Erythroblast (primary cell): ENCODE measurements around the gene ZMIZ1.
A peak's percentile ranks its signal among the peaks of the same experiment; 100 is the strongest.

Experiments used
- DNase-seq, 2 experiments: peaks; one replicate each; lab custom pipeline; 2025; lab: John Stamatoyannopoulos, UW
- GATA1 ChIP-seq: IDR thresholded peaks from 2 replicates; pipeline ENCODE4 v1.6.1; 2011; ENCODE audit warnings: low read depth, mild to moderate bottlenecking, control low read depth, low read length, moderate library complexity
- POLR2A ChIP-seq: IDR thresholded peaks from 2 replicates; pipeline ENCODE4 v1.6.1; 2011; ENCODE audit warnings: mild to moderate bottlenecking, low read length

ZMIZ1 gene

DNA sequence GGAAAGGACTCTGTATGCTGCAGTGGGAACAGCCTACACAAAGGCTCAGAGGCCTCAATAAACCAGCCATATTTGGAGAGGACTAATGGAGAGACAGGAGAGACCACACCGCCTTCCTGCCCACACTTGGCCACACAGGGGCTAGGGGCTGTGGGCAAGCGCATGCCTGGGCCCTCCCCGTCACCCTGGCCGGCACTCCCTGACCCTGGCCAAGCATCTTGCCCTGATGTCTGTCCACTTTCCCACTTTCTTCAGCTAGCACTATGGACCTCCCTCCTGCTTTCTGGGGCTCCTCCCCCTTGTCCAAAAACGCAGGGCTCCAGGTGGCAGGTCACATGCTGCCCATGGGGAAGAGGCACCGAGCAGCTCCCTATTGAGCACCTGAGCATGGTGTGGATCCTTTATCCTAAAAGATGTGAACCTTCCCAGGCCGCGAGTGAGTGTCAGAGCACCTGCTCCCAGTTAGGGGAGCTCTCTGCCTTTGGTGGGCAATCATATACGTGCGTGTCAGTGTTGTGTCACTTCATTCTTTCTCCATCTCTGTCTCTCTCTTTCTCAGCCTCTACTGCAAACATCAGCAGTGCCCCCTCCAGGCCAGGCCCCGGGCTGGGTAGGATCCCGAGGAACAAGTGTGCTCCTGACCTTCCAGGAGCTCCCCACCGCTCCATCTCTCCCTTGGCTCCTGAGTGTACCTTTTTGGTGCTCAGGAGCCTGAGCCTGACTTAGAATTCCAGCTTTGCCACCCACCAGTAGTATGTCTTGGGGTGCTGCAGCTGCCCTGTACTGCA lies 74.0 kb downstream of the ZMIZ1 start:
- no peak for DNase-seq
- TF ChIP-seq POLR2A (no peak), GATA1 (no peak)

DNA sequence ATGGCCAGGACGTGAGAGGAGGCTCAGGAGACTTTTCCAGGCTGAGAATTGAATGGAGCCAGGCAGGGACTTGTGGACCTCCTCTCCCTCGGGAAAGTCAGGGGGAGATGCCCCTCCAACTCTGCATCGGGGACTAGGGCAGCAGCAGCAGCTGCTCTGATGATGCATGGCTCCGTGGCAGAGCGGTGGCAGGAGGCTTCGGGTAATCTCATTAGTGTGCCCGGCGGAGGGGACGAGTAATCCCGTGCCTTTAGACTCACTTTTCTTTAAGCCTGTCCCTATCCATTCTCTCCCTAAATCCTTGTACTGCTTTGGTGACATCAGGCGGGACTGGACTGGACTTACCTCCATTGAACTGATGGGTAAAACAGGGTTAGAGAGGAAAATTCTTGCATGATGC lies 75.1 kb downstream of the ZMIZ1 start:
- no peak for DNase-seq
- TF ChIP-seq GATA1 (no peak), POLR2A (no peak)

- no peak for DNase-seq
These were observed 75.8 kb downstream of the ZMIZ1 start for GRCh38 chr10:79144351-79145173.

DNA sequence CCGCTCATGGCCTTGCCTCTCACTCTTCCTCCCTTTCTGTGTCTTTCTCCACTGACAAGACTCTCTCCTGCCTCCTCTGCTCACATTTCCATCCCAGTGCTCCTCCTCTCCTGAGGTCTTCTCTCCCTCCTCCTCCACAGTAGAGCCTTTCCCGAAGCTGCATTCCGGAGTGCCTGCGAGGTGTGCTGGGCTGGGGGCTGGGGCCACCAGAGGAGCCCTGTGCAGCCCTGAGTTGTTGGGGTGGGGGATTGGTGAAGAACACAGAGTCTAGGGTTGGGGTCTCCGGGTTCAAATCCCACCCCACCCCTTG lies 76.4 kb downstream of the ZMIZ1 start:
- DNase-seq, result no peak
- no peak for TF ChIP-seq GATA1
- TF ChIP-seq POLR2A, result no peak

More at GRCh38 chr10:79144351-79145173, 75.8 kb downstream of the ZMIZ1 start:
- no peak for TF ChIP-seq GATA1
- no peak for TF ChIP-seq POLR2A

DNA sequence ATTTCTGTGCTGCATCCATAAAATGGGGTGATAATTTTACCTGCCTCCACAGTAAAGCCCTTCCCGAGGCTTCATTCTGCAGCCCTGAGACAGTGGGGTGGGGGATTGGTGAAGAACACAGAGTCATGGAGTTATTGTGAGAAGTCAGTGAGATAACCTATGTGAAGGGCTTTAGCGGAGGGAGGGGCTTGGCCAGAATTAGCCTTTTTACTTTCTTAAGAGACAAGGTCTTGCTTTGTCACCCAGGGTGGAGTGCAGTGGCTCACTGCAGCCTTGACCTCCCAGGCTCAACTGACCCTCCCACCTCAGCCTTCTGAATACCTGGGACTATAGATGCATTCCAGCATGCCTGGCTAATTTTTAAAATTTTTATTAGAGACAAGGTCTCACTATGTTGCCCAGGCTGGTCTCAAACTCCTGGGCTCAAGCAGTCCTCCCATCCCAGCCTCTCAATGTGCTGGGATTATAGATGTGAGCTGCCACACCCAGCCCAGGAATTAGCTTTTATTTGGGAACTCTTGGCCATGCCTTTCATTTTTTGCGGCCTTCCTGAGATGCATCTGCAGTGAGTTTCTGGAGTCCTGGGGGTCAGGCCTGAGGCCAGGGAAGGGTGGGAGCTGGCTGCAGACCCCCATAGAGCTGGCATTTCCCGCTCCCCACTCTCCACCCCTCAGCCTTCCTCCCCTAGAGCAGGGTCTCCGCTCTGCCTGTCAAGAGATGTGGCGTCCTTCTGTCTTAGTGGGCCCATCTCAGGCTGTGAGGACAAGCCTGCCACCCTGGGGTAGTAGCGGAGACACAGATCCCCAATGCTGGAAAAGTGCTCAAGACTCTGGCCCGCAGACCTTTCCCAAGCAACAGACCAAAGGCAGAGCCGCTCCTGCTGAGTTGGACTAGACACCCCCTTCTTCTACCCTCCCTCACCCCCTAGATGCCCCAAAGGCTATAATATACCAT lies 77.0 kb downstream of the ZMIZ1 start:
- DNase-seq, result peak in 1 of 2 experiments; percentile 6
- TF ChIP-seq POLR2A (no peak), GATA1 (no peak)

DNA sequence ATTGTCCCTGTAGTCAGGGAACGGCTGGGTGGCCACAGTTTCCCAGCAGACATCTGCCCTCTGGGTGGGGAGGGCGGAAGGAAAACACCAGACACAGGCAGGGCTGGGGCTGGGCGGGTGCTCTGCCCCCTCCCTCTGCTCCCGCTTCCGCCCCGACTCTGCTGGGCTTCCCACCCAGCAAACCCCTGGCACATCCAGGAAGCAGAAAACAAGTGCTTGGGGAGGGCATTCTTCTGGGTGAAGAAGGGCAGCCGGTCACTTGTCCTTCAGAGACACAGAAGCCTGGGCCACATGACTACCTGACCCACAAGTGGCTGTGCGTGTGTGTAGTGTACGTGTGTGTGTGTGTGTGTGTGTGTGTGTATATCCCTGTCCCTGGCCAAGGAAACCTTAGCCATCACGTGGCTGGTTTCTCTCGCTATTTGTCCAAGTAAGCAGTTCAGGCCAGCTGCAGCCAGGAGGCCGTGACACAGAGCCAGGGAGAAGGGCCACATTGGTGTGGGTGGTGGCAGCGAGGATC lies 77.9 kb downstream of the ZMIZ1 start:
- DNase-seq, result no peak
- TF ChIP-seq GATA1, result no peak
- no peak for TF ChIP-seq POLR2A

GRCh38 chr10:79147306-79147705 lies 78.5 kb downstream of the ZMIZ1 start:
- DNase-seq, result no peak
- TF ChIP-seq POLR2A, result no peak
- no peak for TF ChIP-seq GATA1

DNA sequence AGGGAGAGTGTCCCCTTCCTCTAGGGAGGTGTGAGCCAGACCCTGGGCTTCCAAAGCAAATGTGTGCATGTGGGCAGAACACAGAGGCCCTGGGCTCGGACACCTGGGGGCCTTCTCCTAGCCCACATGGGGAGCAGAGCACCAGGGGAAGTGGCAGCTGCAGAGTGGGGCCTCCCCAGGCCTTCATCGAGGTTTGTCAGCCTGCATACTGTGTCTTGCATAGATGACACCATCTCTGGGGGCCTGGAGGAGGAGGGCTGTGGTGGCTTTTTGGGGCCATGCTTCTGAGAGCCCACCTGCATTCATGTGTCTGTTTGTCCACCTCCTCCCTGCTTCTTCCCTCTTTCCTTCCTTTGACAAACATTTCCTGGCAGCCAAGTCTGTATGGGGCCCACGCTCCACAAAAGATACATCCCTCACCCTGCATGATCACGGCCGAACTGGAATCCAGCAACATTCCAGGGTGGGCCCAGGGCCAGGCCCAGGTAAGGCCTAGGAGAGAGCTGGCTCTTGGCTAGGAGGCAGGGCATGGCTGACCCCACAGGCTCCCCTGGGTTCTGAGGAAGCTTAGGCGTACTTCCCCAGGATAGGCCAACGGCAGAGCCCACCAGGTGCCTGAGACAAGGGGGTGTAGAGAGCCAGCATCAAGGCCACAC lies 79.2 kb downstream of the ZMIZ1 start:
- no peak for DNase-seq
- TF ChIP-seq POLR2A (no peak), GATA1 (no peak)

- TF ChIP-seq GATA1 (no peak), POLR2A (peak; percentile 54)
- DNase-seq, result peak; percentile 82
These were observed 79.9 kb downstream of the ZMIZ1 start for GRCh38 chr10:79148452-79149344.

DNA sequence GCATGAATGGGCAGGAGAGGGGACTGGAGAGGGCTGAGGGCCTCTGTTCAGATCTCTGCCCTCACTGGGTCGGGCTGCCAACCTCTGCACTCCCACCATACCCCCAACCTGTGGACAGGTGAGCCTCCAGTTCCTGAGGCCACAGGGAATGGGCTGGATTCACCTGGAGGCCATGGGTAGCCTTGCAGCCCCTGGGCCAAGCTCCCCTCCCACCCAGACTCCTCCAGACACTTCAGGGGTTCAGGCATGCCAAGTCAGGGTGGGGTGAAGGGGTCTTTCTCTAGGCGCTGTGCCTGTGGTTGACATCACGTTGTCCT lies 80.5 kb downstream of the ZMIZ1 start:
- no peak for DNase-seq

DNA sequence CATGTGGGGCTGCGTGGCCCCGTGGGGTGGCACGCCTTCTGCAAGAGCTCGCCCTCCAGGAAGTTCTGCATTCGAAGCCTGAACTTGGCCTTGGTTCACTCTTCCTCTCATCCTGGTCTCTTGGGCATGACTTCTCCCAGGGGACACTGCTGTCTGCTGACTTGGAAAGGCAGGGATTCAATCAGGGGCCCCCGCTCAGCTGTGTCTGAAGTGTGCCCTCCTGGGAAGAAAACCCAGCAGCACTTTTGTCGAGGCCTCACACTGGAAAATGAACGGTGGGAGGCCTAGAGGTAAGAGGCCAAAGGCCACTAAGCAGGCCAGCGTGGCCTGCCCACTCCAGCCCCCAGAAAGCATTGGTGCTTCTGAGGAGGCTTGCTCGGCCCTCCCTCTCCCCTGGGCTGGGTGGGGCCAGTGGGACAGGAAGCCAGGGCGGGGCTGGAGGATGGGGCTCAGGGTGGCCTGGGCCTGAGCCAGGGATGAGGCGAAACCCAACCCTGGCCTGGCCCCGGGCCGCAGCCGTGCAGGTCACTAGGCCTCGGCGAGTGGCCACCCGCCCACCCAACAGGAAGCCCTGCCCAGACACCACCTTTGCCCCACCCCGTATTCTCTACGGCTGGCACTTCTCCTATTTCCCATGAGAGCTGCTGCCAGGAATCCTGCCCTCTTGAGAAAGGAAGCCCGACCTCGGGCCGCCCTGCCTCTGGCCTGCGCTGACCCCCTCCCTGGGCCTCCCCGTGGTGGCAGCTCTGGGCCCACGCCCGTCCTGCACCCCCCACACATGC lies 81.1 kb downstream of the ZMIZ1 start:
- DNase-seq, result peak; percentile 43 to 56
- TF ChIP-seq GATA1 (no peak), POLR2A (no peak)

More for the DNA sequence above, 80.5 kb downstream of the ZMIZ1 start:
- TF ChIP-seq GATA1 (no peak), POLR2A (no peak)
